GM19372 (cell line): ENCODE measurements around the gene CLEC2B.
"Not testable (repeated sequence)": the region's sequence is repeated elsewhere in the genome, so short reads cannot be mapped to it uniquely, and the experiment has no call there.

Experiments
- ATAC-seq: cut with Tn5 transposase; IDR thresholded peaks from one replicate; pipeline ENCODE4 v1.9.1; 2021; ENCODE audit warnings: mild to moderate bottlenecking, low read depth, moderate library complexity; ENCODE audit not compliant: unreplicated experiment

CLEC2B gene

DNA sequence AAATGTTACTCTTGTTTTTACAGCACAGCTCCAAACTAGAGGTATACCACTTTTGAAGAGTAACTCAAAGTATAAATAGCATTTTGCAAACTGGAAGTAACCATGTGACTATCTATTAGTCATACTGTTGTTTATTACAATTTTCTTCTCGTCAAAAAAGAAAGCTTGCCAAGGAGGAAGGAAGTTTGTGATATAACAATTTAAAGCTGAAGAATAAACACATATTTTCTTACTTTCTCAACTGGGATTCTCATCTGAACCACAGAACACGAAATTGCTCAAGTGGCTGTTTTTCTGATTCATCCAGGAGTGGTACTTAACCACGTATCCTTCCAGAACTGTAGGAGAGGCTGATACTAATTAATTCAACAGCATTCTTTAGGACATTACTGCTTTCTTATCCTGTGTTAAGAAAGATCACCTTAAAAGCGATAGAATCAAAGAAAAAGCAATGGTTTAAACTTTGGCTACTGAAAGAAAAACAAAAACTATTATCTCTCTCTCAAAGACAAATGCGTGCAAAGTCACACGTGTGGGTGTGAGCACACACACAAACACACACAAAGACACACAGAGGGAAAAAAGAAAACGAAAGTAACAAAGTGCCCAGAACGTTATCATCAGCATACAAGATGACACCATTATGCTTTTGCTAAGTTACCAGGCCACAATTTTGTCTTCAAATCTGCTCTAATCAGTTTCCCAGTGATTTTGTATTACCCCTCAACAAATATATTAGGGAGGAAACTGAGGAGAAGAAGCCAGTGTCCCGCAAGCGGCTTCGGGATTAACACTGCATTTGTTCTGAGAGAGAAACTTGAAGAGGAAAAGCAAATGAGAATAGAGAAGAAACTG lies at the start of gene CLEC2B:
TSS of gene CLEC2B (minus strand) at position 48 of the 855 bp plus-strand sequence.
- no peak for ATAC-seq

DNA sequence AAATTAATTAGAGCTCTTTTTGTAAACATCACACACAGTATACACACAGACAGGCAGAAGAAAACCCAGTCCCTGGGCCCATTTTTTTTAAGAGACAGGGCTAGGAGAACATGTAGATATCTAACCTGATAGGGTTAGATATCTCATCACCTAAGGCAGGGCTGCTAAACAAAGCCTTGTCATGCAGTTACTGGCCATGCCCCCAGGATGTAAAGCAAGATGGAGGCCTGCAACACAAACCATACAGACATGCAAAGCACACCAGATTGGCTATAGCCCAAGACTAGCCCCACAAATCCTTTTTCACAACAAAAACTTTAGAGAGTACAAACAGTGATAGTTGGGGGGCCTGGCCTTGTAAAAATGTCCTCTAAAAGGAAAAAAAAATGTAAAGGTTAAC lies 42.6 kb upstream of the CLEC2B start:
- ATAC-seq, result no peak

DNA sequence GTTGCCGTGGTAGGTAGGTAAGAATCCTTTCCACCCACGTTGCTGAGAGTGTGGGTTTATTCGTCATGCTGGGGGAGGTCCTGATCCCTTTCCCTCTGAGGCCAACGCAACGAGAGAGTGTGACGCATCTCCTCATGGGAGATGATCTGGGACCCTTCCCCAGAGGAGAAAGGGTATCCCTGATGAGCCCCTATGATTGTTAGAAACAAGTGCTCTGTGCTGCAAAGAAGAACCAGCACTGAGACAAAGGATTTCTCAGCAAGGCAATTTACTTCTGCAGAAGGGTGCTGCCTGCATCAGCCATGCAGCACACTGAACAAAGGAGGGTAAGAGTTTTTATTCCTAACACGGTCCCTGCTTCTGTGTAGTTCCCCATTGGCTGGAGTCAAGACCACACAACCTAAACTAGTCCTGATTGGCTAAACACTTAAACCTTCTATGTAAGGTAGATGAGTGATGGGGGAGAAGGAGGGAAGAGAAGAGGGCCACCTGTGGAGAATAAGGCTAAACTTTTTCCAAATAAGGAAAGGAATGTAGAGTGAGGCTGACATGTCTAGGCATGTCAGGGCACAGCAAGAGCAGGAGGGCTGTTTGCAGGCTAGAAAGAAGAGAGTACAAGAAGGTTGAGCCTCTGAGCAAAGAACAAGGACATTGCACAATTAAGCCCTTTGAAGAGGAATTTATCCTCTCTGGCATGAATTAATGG lies 41.7 kb upstream of the CLEC2B start:
- no peak for ATAC-seq

DNA sequence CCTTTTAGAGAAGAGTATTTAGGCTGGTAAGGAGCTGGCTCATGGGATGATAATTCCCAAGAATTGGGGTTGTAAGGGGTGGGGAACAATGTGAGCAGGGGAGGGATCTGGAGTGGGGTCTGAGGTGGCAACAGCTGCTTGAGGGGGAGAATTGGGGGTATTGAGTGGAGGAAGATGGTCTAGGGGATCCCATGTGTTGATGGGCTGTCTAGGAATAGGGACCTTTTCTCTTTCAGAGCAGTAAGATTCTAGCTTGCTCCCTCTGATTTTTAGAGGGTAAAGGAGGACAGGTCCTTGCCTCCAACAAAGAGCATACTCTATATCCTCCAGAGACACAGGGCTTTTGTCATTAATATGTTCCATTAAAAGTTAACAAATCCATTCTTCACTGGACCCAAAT lies 40.6 kb upstream of the CLEC2B start:
- ATAC-seq, result no peak

DNA sequence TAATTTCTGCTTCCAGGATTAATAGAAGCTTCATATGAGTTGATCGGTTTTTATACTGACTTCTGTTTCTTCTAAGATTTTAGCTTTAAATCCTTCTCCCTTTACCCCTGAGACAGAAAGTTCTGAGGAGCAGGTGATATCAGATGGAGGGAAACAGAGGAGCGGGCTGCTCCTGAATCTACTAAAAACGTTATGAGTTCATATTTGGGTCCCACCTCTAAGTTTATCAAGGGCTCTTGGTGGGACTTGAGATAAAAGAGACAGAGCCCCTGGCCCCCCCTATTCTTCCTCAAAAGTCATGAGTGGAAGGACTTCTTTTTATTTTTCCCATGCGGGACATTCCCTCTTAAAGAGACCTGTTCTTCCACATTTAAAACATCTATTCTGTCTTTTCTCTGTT lies 39.2 kb upstream of the CLEC2B start:
- no peak for ATAC-seq

DNA sequence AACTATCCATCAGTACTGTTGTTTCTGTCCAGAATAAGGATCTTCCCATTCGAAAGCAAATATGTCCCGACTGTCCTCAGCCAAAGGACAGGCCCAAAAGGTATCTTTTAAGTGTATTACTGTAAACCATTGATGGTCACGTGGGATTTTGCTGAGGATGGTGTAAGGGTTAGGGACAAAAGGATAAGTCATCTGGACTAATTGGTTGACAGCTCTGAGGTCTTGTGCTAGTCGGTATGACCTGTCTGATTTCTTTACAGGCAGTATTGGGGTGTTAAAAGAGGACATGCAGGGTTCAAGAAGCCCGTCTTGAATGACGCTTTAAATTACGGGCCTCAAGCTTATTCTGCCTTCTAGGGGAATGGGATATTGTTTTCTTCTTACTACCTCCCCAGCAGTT lies 38.6 kb upstream of the CLEC2B start:
- ATAC-seq, result no peak

DNA sequence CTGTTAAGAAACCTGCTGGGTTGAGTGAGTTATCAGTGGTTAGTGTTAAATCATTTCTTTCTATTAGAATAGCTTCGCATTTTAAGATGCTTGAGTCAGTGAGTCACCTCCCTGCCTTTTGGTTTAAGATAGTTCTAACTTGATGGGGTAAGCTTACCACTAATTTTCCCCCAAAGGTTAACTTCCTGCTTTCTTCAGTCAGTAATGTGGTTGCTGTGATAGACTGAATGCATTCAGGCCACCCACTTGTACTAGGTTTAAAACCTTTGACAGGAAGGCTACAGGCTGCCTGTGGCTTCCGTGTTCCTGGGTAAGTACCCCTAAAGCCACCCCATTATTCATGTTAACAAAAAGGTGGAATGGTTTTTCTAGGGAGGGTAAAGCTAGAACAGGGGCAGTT lies 37.7 kb upstream of the CLEC2B start:
- ATAC-seq, result no peak

DNA sequence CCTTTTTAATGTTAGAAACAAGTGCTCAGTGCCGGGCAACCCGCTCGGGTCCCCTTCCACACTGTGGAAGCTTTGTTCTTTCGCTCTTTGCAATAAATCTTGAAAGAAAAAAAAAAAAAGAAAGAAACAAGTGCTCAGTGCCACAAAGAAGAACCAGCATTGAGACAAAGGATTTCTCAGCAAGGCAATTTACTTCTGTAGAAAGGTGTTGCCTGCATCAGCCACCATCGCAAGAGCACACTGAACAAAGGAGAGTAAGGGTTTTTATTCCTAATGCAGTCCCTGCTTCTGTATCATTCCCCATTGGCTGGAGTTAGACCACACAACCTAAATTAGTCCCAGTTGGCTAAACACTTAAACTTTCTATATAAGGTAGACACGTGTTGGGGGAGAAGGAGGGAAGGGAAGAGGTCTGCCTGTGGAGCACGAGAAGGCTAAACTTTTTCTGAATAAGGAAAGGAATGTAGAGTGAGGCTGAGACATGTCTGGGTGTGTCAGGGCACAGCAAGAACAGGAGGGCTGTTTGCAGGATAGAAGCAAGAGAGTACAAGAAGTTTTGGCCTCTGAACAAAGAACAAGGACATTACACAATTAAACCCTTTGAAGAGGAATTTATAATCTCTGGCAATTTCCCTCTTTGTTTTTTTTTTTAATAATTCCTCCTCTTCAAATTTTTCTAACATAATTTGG lies 33.5 kb upstream of the CLEC2B start:
- no peak for ATAC-seq

DNA sequence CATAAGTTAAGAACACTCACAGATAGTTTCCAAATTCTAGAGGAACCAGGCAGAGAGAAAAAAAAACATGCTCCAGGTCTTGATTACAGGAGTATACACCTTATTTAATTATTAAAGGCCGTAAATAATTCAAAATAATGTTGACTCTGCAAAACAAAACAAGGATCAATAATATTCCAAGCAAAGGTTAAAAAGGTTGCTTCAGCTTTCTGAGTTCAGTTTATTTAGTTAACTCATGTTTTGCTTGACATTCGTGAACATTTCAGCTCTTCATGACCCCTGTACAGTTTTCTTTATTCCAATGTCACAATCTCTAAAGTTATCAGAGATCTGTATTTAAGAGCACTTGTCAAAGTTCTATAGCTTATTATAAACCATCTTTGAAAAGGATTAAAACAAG lies 31.8 kb upstream of the CLEC2B start:
- ATAC-seq, result no peak

DNA sequence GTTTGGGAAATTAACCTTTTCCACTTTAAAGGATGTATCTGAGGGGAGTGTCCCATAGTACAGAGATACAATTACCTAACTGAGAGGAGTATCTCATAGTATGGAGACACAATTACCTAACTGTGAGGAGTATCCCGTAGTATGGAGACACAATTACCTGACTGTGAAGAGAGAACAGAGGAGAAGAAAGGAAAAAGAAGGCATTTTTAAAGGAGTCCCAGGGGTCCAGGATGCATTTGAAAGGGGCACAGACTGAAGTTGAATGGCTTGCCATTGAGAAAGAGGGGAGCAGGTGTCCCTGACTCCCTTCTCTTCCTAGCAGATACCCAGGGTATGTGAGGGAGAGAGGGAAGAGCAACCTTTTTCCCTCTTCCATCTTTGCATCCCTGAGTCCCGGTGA lies 30.1 kb upstream of the CLEC2B start:
- ATAC-seq, result no peak

DNA sequence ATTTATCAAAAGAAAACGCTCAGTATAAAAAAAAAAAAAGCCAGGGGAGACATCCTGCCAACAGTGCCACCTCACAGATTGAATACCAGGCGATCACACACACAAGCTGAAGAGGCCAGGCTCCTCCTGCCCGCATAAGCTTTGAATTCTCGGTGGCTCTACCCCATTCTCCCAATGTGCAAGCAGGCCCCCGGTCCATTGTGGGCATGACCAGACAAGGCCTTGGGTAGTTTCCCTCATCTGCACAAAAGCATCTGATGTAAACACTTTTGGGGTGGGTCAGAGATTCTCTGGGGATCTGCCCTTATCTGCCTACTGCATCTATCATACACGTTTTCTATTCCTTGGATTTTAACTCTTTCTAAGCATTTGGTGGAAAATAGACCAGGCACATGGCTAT lies 28.4 kb upstream of the CLEC2B start:
- ATAC-seq, result no peak

DNA sequence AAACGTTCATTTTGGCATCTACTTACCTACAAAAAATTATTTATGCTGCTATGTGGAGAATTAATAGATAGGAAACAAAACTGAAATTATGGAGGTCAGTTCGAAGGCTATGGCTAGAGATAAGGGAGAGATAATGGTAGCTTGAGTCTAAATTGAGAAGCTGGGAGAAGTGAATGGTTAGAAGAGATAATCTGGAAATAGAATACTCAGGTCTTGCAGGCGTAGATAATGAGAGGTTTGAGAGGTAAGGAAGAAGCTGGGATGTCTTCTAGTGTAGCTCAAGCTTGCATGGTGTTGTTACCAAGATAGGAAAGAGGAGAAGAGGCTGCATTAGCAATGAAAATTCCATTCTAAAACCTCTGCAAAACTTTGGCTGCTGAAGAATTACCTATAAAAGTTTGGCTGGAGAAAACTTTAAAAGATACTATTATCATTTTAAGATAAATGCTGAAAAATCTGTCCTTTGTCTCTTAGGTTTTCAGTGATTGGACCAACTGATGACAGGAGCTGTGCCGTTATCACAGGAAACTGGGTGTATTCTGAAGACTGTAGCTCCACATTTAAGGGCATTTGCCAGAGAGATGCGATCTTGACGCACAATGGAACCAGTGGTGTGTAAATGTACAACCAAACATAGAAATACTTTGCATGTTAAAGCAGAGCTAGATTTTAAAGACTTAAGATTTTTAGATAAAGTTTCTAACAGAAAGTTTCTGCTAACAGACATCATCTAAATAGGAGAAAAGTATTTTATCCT lies 26.2 kb upstream of the CLEC2B start:
- no peak for ATAC-seq

DNA sequence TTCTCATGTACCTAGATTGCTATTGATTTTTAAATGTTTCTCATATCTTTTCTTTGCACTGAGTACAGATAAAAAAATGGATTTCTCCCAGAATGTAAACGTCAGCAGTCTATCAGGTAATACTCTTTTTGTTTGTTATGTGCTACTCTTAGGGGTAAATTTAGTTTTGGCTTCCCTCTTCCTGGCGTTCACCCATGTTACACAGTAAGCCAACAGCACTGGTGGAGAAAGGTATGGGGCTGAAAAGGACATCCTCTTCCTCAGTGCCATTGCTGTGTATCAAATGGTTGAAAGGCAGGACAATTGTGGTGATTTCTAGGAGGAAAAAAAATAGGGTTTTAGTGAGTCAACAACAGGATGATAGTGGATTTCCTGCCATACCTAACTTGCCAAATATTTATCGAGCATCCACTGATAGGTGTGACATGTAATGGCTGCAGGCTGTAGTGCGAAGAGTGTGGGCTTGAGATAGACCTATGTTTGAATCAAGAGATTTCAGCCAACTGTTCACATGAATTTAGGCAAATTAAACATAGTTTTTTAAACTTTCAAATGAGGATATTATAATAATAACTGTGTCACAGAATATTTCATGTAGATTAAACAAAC lies 19.6 kb upstream of the CLEC2B start:
- ATAC-seq, result no peak

DNA sequence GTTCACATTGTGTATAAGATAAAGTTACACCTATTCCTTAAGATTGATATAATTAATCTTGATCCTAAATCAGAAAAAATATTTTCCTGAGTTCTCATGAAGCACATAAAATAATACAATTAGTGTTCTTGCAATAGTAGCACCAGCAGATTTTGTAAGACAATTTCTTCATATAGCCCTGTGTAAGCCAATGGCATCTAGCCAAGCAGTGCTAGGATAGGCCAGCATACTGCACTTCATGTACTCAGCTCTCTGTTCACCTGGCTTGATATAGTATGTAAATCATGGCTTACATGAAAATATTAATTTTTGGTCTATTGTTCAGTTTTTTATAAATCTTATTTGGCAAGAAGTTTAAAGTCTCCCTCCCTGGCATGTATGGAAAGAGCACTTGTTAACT lies 14.0 kb upstream of the CLEC2B start:
- ATAC-seq, result no peak

DNA sequence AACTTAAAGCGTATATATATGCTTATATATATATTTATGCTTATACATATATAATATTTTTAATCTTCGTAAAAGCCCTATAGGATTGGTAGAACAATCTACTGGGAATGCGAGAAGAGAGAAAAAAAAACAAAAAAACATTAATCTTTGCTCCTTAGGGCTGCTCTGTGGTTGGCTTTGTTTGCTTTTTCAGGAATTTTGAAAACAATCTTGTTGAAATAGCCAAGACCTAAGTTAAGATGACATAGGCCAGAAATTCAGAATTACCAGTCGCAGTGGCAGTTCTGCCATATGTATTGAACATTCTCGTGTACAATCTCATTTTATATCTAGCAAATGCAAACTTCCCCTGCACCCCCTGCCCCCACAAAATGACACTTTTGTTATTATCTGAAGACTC lies 12.8 kb upstream of the CLEC2B start:
- ATAC-seq, result no peak

DNA sequence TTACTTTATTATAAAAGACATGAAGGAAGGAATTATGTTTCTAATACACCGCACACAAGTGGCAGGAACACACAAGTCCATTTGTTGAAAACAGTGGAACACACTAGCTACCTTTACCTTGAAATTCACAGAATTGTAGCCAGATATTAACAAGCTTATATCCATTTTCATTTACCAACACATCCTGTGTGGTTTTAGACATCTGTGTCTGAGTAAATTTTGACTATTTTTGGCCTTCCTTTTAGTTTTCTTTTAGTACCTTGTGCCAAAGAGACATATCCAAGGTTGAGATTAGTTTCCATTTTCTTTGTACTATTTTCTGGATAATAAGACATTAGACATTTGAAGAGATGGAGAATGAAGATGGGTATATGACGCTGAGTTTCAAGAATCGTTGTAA lies 12.1 kb upstream of the CLEC2B start, which contains the start of gene KLRF2:
TSS of gene KLRF2 (plus strand) at position 244 of the 400 bp plus-strand sequence. CDS start at position 351, 107 bp downstream.
- no peak for ATAC-seq

DNA sequence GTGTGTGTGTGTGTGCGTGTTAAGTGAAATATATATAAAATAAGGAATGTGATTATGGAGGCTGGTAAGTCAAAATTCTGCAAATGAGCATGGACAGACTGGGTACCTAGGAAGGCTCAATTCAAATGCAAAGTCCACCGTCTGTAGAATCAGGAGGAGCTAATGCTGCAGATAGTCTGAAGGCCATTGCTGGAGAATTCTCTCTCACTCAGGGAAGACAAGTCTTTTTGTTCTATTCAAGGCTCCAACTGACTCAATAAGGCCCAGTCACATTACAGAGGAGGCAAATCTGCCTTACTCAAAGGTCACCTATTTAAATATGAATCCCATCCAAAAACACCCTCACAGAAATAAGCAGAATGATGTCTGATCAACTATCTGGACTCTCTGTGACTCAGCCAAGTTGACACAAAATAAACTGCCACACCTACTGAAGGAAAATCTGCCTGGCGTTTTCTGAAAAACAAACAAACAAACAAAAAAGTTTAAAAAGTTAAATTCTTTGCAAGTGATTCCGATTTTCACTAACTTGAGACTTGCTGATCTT lies 11.5 kb upstream of the CLEC2B start:
- ATAC-seq, result no peak

DNA sequence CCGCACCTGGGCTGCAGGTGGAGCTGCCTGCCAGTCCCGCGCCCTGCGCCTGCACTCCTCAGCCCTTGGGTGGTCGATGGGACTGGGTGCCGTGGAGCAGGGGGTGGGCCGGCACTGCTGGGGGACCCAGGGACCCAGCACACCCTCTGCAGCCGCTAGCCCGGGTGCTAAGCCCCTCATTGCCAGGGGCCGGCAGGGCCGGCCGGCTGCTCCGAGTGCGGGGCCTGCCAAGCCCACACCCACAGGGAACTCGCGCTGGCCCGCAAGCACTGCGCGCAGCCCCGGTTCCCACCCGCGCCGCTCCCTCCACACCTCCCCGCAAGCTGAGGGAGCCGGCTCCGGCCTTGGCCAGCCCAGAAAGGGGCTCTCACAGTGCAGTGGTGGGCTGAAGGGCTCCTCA lies 7.0 kb upstream of the CLEC2B start:
- ATAC-seq, result not testable (repeated sequence)

DNA sequence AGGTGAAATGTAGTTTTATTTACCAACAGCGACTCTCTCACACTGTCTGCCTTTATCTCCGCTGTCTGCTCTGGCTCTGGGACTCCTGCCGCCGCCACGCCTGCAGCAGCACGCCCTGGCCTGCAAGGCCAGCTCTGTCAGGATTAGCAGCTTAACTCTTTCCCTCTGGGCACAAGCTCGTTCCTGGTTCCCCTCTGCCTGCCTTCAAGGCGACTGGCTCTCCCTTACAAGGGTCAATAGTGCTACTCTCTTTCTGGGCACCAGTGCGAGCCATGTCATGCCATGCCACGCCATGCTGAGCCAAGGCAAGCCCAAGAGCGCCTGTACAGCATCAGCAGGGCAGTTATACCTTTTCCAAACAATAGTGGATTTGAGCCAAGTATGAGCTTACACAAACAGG lies 3.6 kb upstream of the CLEC2B start:
- no peak for ATAC-seq

DNA sequence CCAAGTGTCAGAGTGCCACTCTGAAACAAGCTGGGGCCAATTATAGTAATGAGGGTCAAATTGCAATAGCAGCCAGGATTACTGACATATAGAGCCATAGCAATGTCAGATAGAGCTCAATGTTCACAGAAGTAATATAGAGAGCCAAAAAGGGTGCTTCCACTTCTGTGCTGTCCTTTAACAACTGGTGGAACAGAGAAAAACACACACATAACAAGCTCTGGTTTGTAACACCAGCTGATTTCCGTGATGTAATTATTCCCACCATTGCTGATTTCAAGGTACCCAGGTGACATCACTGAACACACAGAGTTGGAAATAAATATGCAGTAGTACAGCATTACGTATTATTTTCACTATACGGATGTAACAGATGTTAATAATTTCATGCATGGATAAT lies 3.0 kb upstream of the CLEC2B start:
- no peak for ATAC-seq
